ENCODE measurements around the gene VAC14.
"Not testable (repeated sequence)": the region's sequence is repeated elsewhere in the genome, so short reads cannot be mapped to it uniquely, and the experiment has no call there.

Gene VAC14

GRCh38 chr16:70800781-70801480, at the start of gene VAC14:
Gene VAC14 (minus strand): TSS chr16:70801158. CDS start chr16:70800900, 258 bp downstream.
- DNase-seq: peak; percentile 97

- not testable (repeated sequence) for DNase-seq
Observed at GRCh38 chr16:70823498-70824118, 22.6 kb upstream of the VAC14 start.

GRCh38 chr16:70822734-70823133, 21.8 kb upstream of the VAC14 start:
- DNase-seq: not testable (repeated sequence)

GRCh38 chr16:70818088-70818487, 17.1 kb upstream of the VAC14 start:
- not testable (repeated sequence) for DNase-seq

- DNase-seq: no peak
Observed at GRCh38 chr16:70809392-70810060, 8.6 kb upstream of the VAC14 start.

GRCh38 chr16:70808371-70808770, 7.4 kb upstream of the VAC14 start:
- no peak for DNase-seq

GRCh38 chr16:70805787-70806186, 4.8 kb upstream of the VAC14 start:
- DNase-seq: no peak

- no peak for DNase-seq
Observed at GRCh38 chr16:70805380-70805779, 4.4 kb upstream of the VAC14 start.

GRCh38 chr16:70804734-70805169, 3.8 kb upstream of the VAC14 start:
- DNase-seq: no peak

- DNase-seq: no peak
Observed at GRCh38 chr16:70804153-70804733, 3.3 kb upstream of the VAC14 start.

GRCh38 chr16:70803319-70803718, 2.4 kb upstream of the VAC14 start:
- DNase-seq: no peak

- no peak for DNase-seq
Observed at GRCh38 chr16:70801611-70802010, 653 bp upstream of the VAC14 start.

GRCh38 chr16:70800311-70800710, 647 bp downstream of the VAC14 start:
- no peak for DNase-seq

- DNase-seq: no peak
Observed at GRCh38 chr16:70796301-70796700, 4.7 kb downstream of the VAC14 start.

- DNase-seq: no peak
Observed at GRCh38 chr16:70795296-70795912, 5.6 kb downstream of the VAC14 start.

- no peak for DNase-seq
Observed at GRCh38 chr16:70793851-70794502, 7.0 kb downstream of the VAC14 start.

GRCh38 chr16:70790815-70791214, 10.1 kb downstream of the VAC14 start:
- no peak for DNase-seq

- no peak for DNase-seq
Observed at GRCh38 chr16:70789595-70790447, 11.1 kb downstream of the VAC14 start.

- no peak for DNase-seq
Observed at GRCh38 chr16:70788668-70789594, 12.0 kb downstream of the VAC14 start.

GRCh38 chr16:70786020-70786755, 14.8 kb downstream of the VAC14 start:
- DNase-seq: no peak
